ENCODE data around the gene GNB2. TPM values are rescaled to one million over a fixed set of nuclear protein-coding genes. Genes with fewer than 3 reads are reported as not detected.

The GNB2 gene
- total and polyA plus RNA-seq, 3 donors from 2014 or later = 195 to 325 (median 200) TPM

GRCh38 chr7:100726996-100727761, 53.6 kb downstream of the GNB2 start:
- TF ChIP-seq, protein P1, sequence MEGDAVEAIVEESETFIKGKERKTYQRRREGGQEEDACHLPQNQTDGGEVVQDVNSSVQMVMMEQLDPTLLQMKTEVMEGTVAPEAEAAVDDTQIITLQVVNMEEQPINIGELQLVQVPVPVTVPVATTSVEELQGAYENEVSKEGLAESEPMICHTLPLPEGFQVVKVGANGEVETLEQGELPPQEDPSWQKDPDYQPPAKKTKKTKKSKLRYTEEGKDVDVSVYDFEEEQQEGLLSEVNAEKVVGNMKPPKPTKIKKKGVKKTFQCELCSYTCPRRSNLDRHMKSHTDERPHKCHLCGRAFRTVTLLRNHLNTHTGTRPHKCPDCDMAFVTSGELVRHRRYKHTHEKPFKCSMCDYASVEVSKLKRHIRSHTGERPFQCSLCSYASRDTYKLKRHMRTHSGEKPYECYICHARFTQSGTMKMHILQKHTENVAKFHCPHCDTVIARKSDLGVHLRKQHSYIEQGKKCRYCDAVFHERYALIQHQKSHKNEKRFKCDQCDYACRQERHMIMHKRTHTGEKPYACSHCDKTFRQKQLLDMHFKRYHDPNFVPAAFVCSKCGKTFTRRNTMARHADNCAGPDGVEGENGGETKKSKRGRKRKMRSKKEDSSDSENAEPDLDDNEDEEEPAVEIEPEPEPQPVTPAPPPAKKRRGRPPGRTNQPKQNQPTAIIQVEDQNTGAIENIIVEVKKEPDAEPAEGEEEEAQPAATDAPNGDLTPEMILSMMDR (IDR thresholded peaks at IDR 0.05) = no peak
- TF ChIP-seq POLR2A (IDR thresholded peaks at IDR 0.05) = no peak
- Histone ChIP-seq H3K36me3 (ENCODE audit: low read depth, missing control alignments) (no peaks in the 10 kb centered on the region), H3K9me3 (no peaks in the 10 kb centered on the region), H3K27ac (no peak overlapping the region), H3K27me3 (no peaks in the 10 kb centered on the region), H3K4me3 (no peak overlapping the region), H3K4me1 (peaks cover 6% of the 10 kb centered on the region)
- 62 to 67% methylated on average over 12 of the region's 12 CpGs for WGBS, 2 donors
- DNase-seq = peak; percentile 22
- intact Hi-C loops (cut with DNase I; ENCODE audit: low total_unique reads) = no loop called here

- Histone ChIP-seq H3K27ac (no peak overlapping the region), H3K27me3 (no peaks in the 10 kb centered on the region), H3K36me3 (ENCODE audit: low read depth, missing control alignments) (no peaks in the 10 kb centered on the region), H3K4me3 (no peak overlapping the region), H3K4me1 (peaks cover 6% of the 10 kb centered on the region), H3K9me3 (no peaks in the 10 kb centered on the region)
- no peak for DNase-seq
- 88 to 90% methylated on average over 8 of the region's 8 CpGs for WGBS, 2 donors
- intact Hi-C loops (cut with DNase I; ENCODE audit: low total_unique reads) = no loop called here
- TF ChIP-seq, protein P1 (IDR thresholded peaks at IDR 0.05) = no peak
- TF ChIP-seq POLR2A (IDR thresholded peaks at IDR 0.05) = no peak
Observed at GRCh38 chr7:100728196-100728595, 54.7 kb downstream of the GNB2 start.

Other genes starting within 250 kb of the GNB2 start
- gene ZCWPW1, start 245.0 kb upstream of the GNB2 start, total RNA-seq = 100 to 1,000 TPM in 1 of 2 donors, 10 to 100 TPM in 1; 83.5 to 145 TPM
- 96.5 TPM for gene ZCWPW1, start 245.0 kb upstream of the GNB2 start, polyA plus RNA-seq (ENCODE audit: insufficient read depth, low read depth, low replicate concordance)
- 10 to 100 TPM; 74.6 to 89.3 TPM for gene MEPCE, start 243.9 kb upstream of the GNB2 start, total RNA-seq
- 182 TPM for gene MEPCE, start 243.9 kb upstream of the GNB2 start, polyA plus RNA-seq (ENCODE audit: insufficient read depth, low read depth, low replicate concordance)
- 100 to 1,000 TPM in 1 of 2 donors, 10 to 100 TPM in 1; 97.6 to 128 TPM for gene PPP1R35, start 237.2 kb upstream of the GNB2 start, total RNA-seq
- gene PPP1R35, start 237.2 kb upstream of the GNB2 start, polyA plus RNA-seq (ENCODE audit: insufficient read depth, low read depth, low replicate concordance) = 76.4 TPM
- 10 to 100 TPM; 34.0 to 45.8 TPM for gene SPACDR, start 209.5 kb upstream of the GNB2 start, total RNA-seq
- gene SPACDR, start 209.5 kb upstream of the GNB2 start, polyA plus RNA-seq (ENCODE audit: insufficient read depth, low read depth, low replicate concordance) = 84.9 TPM
- gene TSC22D4, start 194.5 kb upstream of the GNB2 start, total RNA-seq = 100 to 1,000 TPM; 135 to 165 TPM
- gene TSC22D4, start 194.5 kb upstream of the GNB2 start, polyA plus RNA-seq (ENCODE audit: insufficient read depth, low read depth, low replicate concordance) = 57.4 TPM
- 10 to 100 TPM; 24.7 to 27.3 TPM for gene NYAP1, start 189.8 kb upstream of the GNB2 start, total RNA-seq
- 15.7 TPM for gene NYAP1, start 189.8 kb upstream of the GNB2 start, polyA plus RNA-seq (ENCODE audit: insufficient read depth, low read depth, low replicate concordance)
- gene AGFG2, start 134.5 kb upstream of the GNB2 start, total RNA-seq = 10 to 100 TPM; 62.0 to 67.2 TPM
- gene AGFG2, start 134.5 kb upstream of the GNB2 start, polyA plus RNA-seq (ENCODE audit: insufficient read depth, low read depth, low replicate concordance) = 51.4 TPM
- gene SAP25, start 99.8 kb upstream of the GNB2 start, total RNA-seq = 10 to 100 TPM; 28.4 to 29.9 TPM
- gene SAP25, start 99.8 kb upstream of the GNB2 start, polyA plus RNA-seq (ENCODE audit: insufficient read depth, low read depth, low replicate concordance) = 30.3 TPM
- 100 to 1,000 TPM; 314 to 378 TPM for gene LRCH4, start 87.6 kb upstream of the GNB2 start, total RNA-seq
- gene LRCH4, start 87.6 kb upstream of the GNB2 start, polyA plus RNA-seq (ENCODE audit: insufficient read depth, low read depth, low replicate concordance) = 159 TPM
- 10 to 100 TPM; 37.5 to 74.5 TPM for gene FBXO24, start 87.4 kb upstream of the GNB2 start, total RNA-seq
- gene FBXO24, start 87.4 kb upstream of the GNB2 start, polyA plus RNA-seq (ENCODE audit: insufficient read depth, low read depth, low replicate concordance) = 112 TPM
- 10 to 100 TPM; 26.0 to 30.2 TPM for gene PCOLCE, start 71.4 kb upstream of the GNB2 start, total RNA-seq
- 104 TPM for gene PCOLCE, start 71.4 kb upstream of the GNB2 start, polyA plus RNA-seq (ENCODE audit: insufficient read depth, low read depth, low replicate concordance)
- gene MOSPD3, start 61.2 kb upstream of the GNB2 start, total RNA-seq = 10 to 100 TPM; 40.6 to 78.9 TPM
- gene MOSPD3, start 61.2 kb upstream of the GNB2 start, polyA plus RNA-seq (ENCODE audit: insufficient read depth, low read depth, low replicate concordance) = 62.8 TPM
- 1 to 10 TPM in 1 of 2 donors, under 1 TPM in 1; 0.87 to 1.5 TPM for gene TFR2, start 32.2 kb upstream of the GNB2 start, total RNA-seq
- gene TFR2, start 32.2 kb upstream of the GNB2 start, polyA plus RNA-seq (ENCODE audit: insufficient read depth, low read depth, low replicate concordance) = 1.1 TPM
- gene ACTL6B, start 17.3 kb upstream of the GNB2 start, total RNA-seq = 1 to 10 TPM in 1 of 2 donors, under 1 TPM in 1; 0.79 to 1.2 TPM
- 2.1 TPM for gene ACTL6B, start 17.3 kb upstream of the GNB2 start, polyA plus RNA-seq (ENCODE audit: insufficient read depth, low read depth, low replicate concordance)
- gene GIGYF1, start 20.5 kb downstream of the GNB2 start, total RNA-seq = 100 to 1,000 TPM; 105 to 106 TPM
- gene GIGYF1, start 20.5 kb downstream of the GNB2 start, polyA plus RNA-seq (ENCODE audit: insufficient read depth, low read depth, low replicate concordance) = 40.5 TPM
- gene POP7, start 32.4 kb downstream of the GNB2 start, total RNA-seq = 10 to 100 TPM; 33.6 to 39.4 TPM
- gene POP7, start 32.4 kb downstream of the GNB2 start, polyA plus RNA-seq (ENCODE audit: insufficient read depth, low read depth, low replicate concordance) = 21.6 TPM
- under 1 TPM; 0.63 to 0.93 TPM for gene EPO, start 46.7 kb downstream of the GNB2 start, total RNA-seq
- gene EPO, start 46.7 kb downstream of the GNB2 start, polyA plus RNA-seq (ENCODE audit: insufficient read depth, low read depth, low replicate concordance) = 0.65 TPM
- 1 to 10 TPM; 1.6 to 1.7 TPM for gene ZAN, start 59.9 kb downstream of the GNB2 start, total RNA-seq
- gene ZAN, start 59.9 kb downstream of the GNB2 start, polyA plus RNA-seq (ENCODE audit: insufficient read depth, low read depth, low replicate concordance) = 3.0 TPM
- gene EPHB4, start 153.8 kb downstream of the GNB2 start, total RNA-seq = 10 to 100 TPM; 35.9 to 49.6 TPM
- gene EPHB4, start 153.8 kb downstream of the GNB2 start, polyA plus RNA-seq (ENCODE audit: insufficient read depth, low read depth, low replicate concordance) = 30.5 TPM
- 10 to 100 TPM; 13.8 to 18.9 TPM for gene SLC12A9, start 179.0 kb downstream of the GNB2 start, total RNA-seq
- gene SLC12A9, start 179.0 kb downstream of the GNB2 start, polyA plus RNA-seq (ENCODE audit: insufficient read depth, low read depth, low replicate concordance) = 12.8 TPM
- 10 to 100 TPM; 46.8 to 99.6 TPM for gene TRIP6, start 193.6 kb downstream of the GNB2 start, total RNA-seq
- 49.8 TPM for gene TRIP6, start 193.6 kb downstream of the GNB2 start, polyA plus RNA-seq (ENCODE audit: insufficient read depth, low read depth, low replicate concordance)
- 100 to 1,000 TPM; 255 to 291 TPM for gene SRRT, start 201.4 kb downstream of the GNB2 start, total RNA-seq
- gene SRRT, start 201.4 kb downstream of the GNB2 start, polyA plus RNA-seq (ENCODE audit: insufficient read depth, low read depth, low replicate concordance) = 389 TPM
- gene UFSP1, start 216.0 kb downstream of the GNB2 start, total RNA-seq = 1 to 10 TPM; 3.0 to 4.2 TPM
- gene UFSP1, start 216.0 kb downstream of the GNB2 start, polyA plus RNA-seq (ENCODE audit: insufficient read depth, low read depth, low replicate concordance) = 1.3 TPM
- gene ACHE, start 222.1 kb downstream of the GNB2 start, total RNA-seq = 10 to 100 TPM in 1 of 2 donors, 1 to 10 TPM in 1; 9.8 to 10.5 TPM
- 5.1 TPM for gene ACHE, start 222.1 kb downstream of the GNB2 start, polyA plus RNA-seq (ENCODE audit: insufficient read depth, low read depth, low replicate concordance)

Measured in testis (tissue), 3 donors.